K562 (cell line): Measurements from ENCODE around the gene SCUBE1. TPM values are rescaled to one million over a fixed set of nuclear protein-coding genes. Genes with fewer than 3 reads are reported as not detected.

Source experiments
- ATAC-seq: fragments of 200-7000 bp; cut with Tn5 transposase; 3 replicates; pipeline ENCODE4 v1.9.1; 2020; ENCODE audit warnings: moderate library complexity
- BruUV-seq: library from RNA; stranded (reverse); fragments of 400-500 nt; replicated peaks from 2 replicates; lab custom pipeline; 2021; lab: Mats Ljungman, UMichigan
- CTCF ChIA-PET: fragments of 300-600 bp; formaldehyde crosslinking; extraction: SDS; loops from one replicate; lab custom pipeline; 2021; ENCODE audit warnings: low intra/inter-chr PET ratio; lab: Yijun Ruan, JAX
- POLR2A ChIA-PET: fragments of 300-600, 350-650 bp; sonication (Branson Sonifier 250); formaldehyde crosslinking; extraction: SDS; loops from one replicate; lab custom pipeline; 2021; ENCODE audit warnings: antibody characterized with exemption, inconsistent platforms; lab: Yijun Ruan, JAX
- DNase-seq, 4 experiments: peaks; one replicate each; pipeline versions ENCODE4 v3.0.0 to v3.0.0-alpha.2; 2011 to 2018; ENCODE audit warnings: low spot score in 3 of 4, mixed read lengths in 3 of 4; ENCODE audit errors: extremely low read depth in 1 of 4
- FAIRE-seq: peaks from 2 replicates; lab custom pipeline; 2011; peaks lifted over from hg19 to GRCh38; lab: Jason Lieb, UNC
- H2AFZ ChIP-seq: 2 replicates; pipeline ENCODE4 v1.6.0; 2011; ENCODE audit warnings: low read depth, low read length, control low read depth, inconsistent platforms
- H3K27ac ChIP-seq: fragments of 200-600 bp; 3 replicates; pipeline ENCODE4 v1.8.0; 2011; ENCODE audit warnings: low read depth, mild to moderate bottlenecking, control low read depth, inconsistent platforms, low read length, moderate library complexity, mixed read lengths; ENCODE audit errors: extremely low read depth
- H3K27me3 ChIP-seq, 2 experiments: fragments of 300-600 bp in 1 of 2; 2 replicates in 1 of 2; 3 replicates in 1 of 2; pipeline versions ENCODE4 v1.6.0 to v1.8.0; 2011; ENCODE audit warnings: inconsistent platforms in 2 of 2, low read length in 2 of 2, mild to moderate bottlenecking in 1 of 2, mixed read lengths in 1 of 2, moderate library complexity in 1 of 2; ENCODE audit not compliant: control insufficient read depth in 2 of 2, insufficient read depth in 2 of 2
- H3K36me3 ChIP-seq: fragments of 300-600 bp; 3 replicates; pipeline ENCODE4 v1.8.0; 2011; ENCODE audit warnings: mild to moderate bottlenecking, low read length, inconsistent platforms; ENCODE audit not compliant: control insufficient read depth, insufficient read depth
- H3K4me1 ChIP-seq, 2 experiments: fragments of 200-600 bp in 1 of 2; replicated peaks in 1 of 2; 2 replicates in 1 of 2; 3 replicates in 1 of 2; pipeline versions ENCODE4 v1.5.1 to v1.8.0; 2011; ENCODE audit warnings: inconsistent platforms in 2 of 2, low read length in 2 of 2, mild to moderate bottlenecking in 1 of 2, mixed read lengths in 1 of 2, moderate library complexity in 1 of 2; ENCODE audit not compliant: control insufficient read depth in 2 of 2, insufficient read depth in 2 of 2
- H3K4me2 ChIP-seq: 2 replicates; pipeline ENCODE4 v1.6.1; 2011; ENCODE audit warnings: low read length, control low read depth, inconsistent platforms, mixed read lengths; ENCODE audit not compliant: insufficient read depth
- H3K4me3 ChIP-seq: fragments of 200-600 bp; sonication (generic), shearing (Covaris generic); 2 replicates; pipeline ENCODE4 v1.5.1; 2016; ENCODE audit warnings: control low read depth, inconsistent platforms
- H3K79me2 ChIP-seq: fragments of 200-600 bp; 3 replicates; pipeline ENCODE4 v1.8.0; 2011; ENCODE audit warnings: low read length, inconsistent platforms; ENCODE audit not compliant: control insufficient read depth, insufficient read depth
- H3K9ac ChIP-seq, 2 experiments: 2 replicates each; pipeline versions ENCODE4 v1.6.0 to v1.6.1; 2011; ENCODE audit warnings: low read depth in 2 of 2, low read length in 2 of 2, control low read depth in 1 of 2, inconsistent platforms in 1 of 2, mild to moderate bottlenecking in 1 of 2, mixed read lengths in 1 of 2; ENCODE audit not compliant: insufficient read depth in 1 of 2
- H3K9me1 ChIP-seq: one replicate; pipeline ENCODE4 v1.6.0; 2011; ENCODE audit warnings: inconsistent platforms, mild to moderate bottlenecking, low read length, moderate library complexity; ENCODE audit not compliant: control insufficient read depth, insufficient read depth
- H3K9me3 ChIP-seq: replicated peaks from 2 replicates; pipeline ENCODE4 v1.5.1; 2011; ENCODE audit warnings: low read depth, low read length, inconsistent platforms; ENCODE audit not compliant: control insufficient read depth, insufficient read depth
- H4K20me1 ChIP-seq: replicated peaks from 2 replicates; pipeline ENCODE4 v1.6.1; 2011; ENCODE audit warnings: low read length, inconsistent platforms, mixed read lengths; ENCODE audit not compliant: control insufficient read depth, insufficient read depth
- CSDE1 ChIP-seq, 2 experiments: fragments of 450-650 bp; IDR thresholded peaks; 2 replicates each; pipeline ENCODE4 v1.6.1; 2016; ENCODE audit warnings: mild to moderate bottlenecking in 1 of 2
- FOS ChIP-seq: IDR thresholded peaks from 3 replicates; pipeline ENCODE4 v1.6.1; 2011; ENCODE audit not compliant: insufficient read length; ENCODE audit errors: extremely low read depth
- HCFC1 ChIP-seq: IDR thresholded peaks from 2 replicates; pipeline ENCODE4 v1.6.1; 2012; ENCODE audit warnings: low read depth, low read length, improper control_type of control experiment
- HNRNPUL1 ChIP-seq: fragments of 200-400 bp; formaldehyde crosslinking; IDR thresholded peaks from 2 replicates; pipeline ENCODE4 v1.6.1; 2017; ENCODE audit warnings: low read length
- KDM2B ChIP-seq: fragments of 250-450 bp; sonication (Bioruptor Pico); IDR thresholded peaks from 2 replicates; pipeline ENCODE4 v1.8.0; 2021; ENCODE audit warnings: mild to moderate bottlenecking, moderate library complexity
- MAFF ChIP-seq: IDR thresholded peaks from 2 replicates; pipeline ENCODE4 v1.6.1; 2012; ENCODE audit warnings: low read length, improper control_type of control experiment
- MECOM ChIP-seq: fragments of 250-450 bp; sonication (Bioruptor Pico); IDR thresholded peaks from 2 replicates; pipeline ENCODE4 v1.8.0; 2022; ENCODE audit warnings: inconsistent platforms
- MTA2 ChIP-seq: fragments of 450-650 bp; IDR thresholded peaks from 2 replicates; pipeline ENCODE4 v1.6.1; 2016; ENCODE audit warnings: low read depth
- NR2C2 ChIP-seq, 2 experiments: fragments of 200-800 bp in 1 of 2; sonication (Bioruptor generic) in 1 of 2; sonication (generic) in 1 of 2; formaldehyde crosslinking in 1 of 2; IDR thresholded peaks; 2 replicates each; pipeline versions ENCODE4 v1.6.1 to v1.8.0; 2016 to 2022; ENCODE audit warnings: mild to moderate bottlenecking in 1 of 2, missing compliant biosample characterization in 1 of 2, missing genetic modification characterization in 1 of 2, missing genetic modification reagents in 1 of 2
- SAP30 ChIP-seq: fragments of 200-600 bp; sonication (generic); IDR thresholded peaks from 2 replicates; pipeline ENCODE4 v1.6.1; 2012; ENCODE audit warnings: borderline replicate concordance, low read depth, mild to moderate bottlenecking, moderate library complexity, low read length, control low read depth, inconsistent platforms; ENCODE audit not compliant: insufficient read depth, poor library complexity, severe bottlenecking
- TAF1 ChIP-seq: IDR thresholded peaks from 2 replicates; pipeline ENCODE4 v1.6.1; 2011; ENCODE audit warnings: mild to moderate bottlenecking, low read length, moderate library complexity; ENCODE audit not compliant: insufficient read depth, control insufficient read depth, severe bottlenecking; ENCODE audit errors: extremely low read depth
- ZNF134 ChIP-seq: fragments of 250-450 bp; sonication (Bioruptor Pico); conservative IDR thresholded peaks from 2 replicates; pipeline ENCODE4 v1.4.0; 2020
- WGBS: fragments of 100-300 bp; shearing (Covaris generic); methylation state at CpG from one replicate; pipeline ENCODE4 v1.1.6; 2016; ENCODE audit warnings: low coverage, mixed read lengths; ENCODE audit not compliant: insufficient coverage; ENCODE audit errors: missing lambda C conversion rate; 5-methylcytosine and 5-hydroxymethylcytosine counted together
- in situ Hi-C: fragments of 300-500 bp; cut with MboI; formaldehyde crosslinking; loops from 4 replicates; pipeline ENCODE4 v1.15.0; 2018; ENCODE audit warnings: inconsistent platforms, mixed read lengths
- intact Hi-C: fragments of 100-400 bp; cut with micrococcal nuclease; formaldehyde crosslinking; loops from 2 replicates; pipeline ENCODE4 v1.14.2; 2022
- polyA plus RNA-seq, 8 experiments: library from polyadenylated mRNA; depleted of rRNA in 4 of 8; stranded (reverse) in 5 of 8; unstranded in 3 of 8; fragments of >200 nt; fragmentation: Nextera tagmentation in 2 of 8; fragmentation: Illumina TruSeq in 1 of 8; extraction: Ambion mirVana in 2 of 8; extraction: Trizol in 1 of 8; gene quantifications; 2 replicates each; pipeline versions ENCODE4 v1.2.1 to v1.2.3, GENCODE V29; 2011 to 2014; ENCODE audit warnings: inconsistent platforms in 1 of 8, missing spikeins in 1 of 8
- total RNA-seq, 7 experiments: library from RNA; depleted of rRNA in 6 of 7; stranded (reverse); fragments of >200 nt in 6 of 7; fragmentation: Illumina TruSeq in 2 of 7; extraction: Trizol in 2 of 7; gene quantifications; 2 replicates each; pipeline versions ENCODE4 v1.2.1 to v1.2.3, GENCODE V29; 2011 to 2021; ENCODE audit warnings: low replicate concordance in 1 of 7
- TF ChIP-seq, protein P1 (sequence below): sonication (generic); formaldehyde crosslinking; IDR thresholded peaks from 2 replicates; pipeline ENCODE4 v1.9.0; 2022; ENCODE audit warnings: mild to moderate bottlenecking, missing genetic modification reagents
- TF ChIP-seq, protein P2 (sequence below): fragments of 150-350 bp; IDR thresholded peaks from 2 replicates; pipeline ENCODE4 v1.6.1; 2014; ENCODE audit warnings: low read depth, mild to moderate bottlenecking, low read length, borderline replicate concordance
- TF ChIP-seq, protein P3 (sequence below): fragments of 250-450 bp; sonication (Bioruptor Pico); IDR thresholded peaks from 2 replicates; pipeline ENCODE4 v1.9.0; 2021; ENCODE audit warnings: mild to moderate bottlenecking, inconsistent platforms

Gene SCUBE1
- total and polyA plus RNA-seq, 9 of the 15 experiments (the other 6 are each of a cell fraction or from before 2014, with no cell fraction given) = 0.03 to 0.47 (median 0.29) TPM; not detected in 6

DNA sequence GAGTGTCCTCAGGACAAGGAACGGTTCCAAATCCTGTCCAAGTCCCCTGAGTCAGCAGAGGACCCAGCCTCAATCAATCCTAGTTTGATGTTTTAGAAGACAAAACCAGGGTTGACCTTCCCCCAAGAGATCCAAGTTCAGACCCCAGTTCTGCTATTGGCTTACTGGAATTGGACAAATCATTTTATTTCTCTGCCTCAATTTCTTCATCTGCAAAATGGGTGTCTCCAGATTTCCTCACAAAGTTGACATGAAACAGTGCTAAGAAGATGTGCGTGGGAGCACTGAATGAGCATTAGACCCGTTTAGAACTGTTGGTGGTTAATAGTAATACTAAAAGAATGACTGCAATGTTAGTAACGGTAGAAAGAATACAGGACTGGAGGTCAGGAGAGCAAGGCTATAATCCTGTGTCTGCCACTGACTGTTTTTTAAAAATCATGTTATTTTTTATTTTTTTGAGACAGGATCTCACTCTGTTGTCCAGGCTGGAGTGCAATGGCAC lies 32.8 kb upstream of the SCUBE1 start:
- no peak overlapping the region for H3K4me3 ChIP-seq
- no peak overlapping the region for H3K4me2 ChIP-seq
- H3K27ac ChIP-seq = no peak overlapping the region
- ATAC-seq = no peak
- H3K9me3 ChIP-seq = no peaks in the 10 kb centered on the region
- H2AFZ ChIP-seq = no peak overlapping the region
- no peaks in the 10 kb centered on the region for H3K79me2 ChIP-seq
- H3K27me3 ChIP-seq = peaks cover 5% of the 10 kb centered on the region in 2 experiments; a peak in 2 of 5 replicates
- 2% methylated on average over 4 of the region's 4 CpGs for WGBS
- no peak overlapping the region for H3K9ac ChIP-seq
- POLR2A ChIA-PET = no interaction called here
- H3K4me1 ChIP-seq = no peaks in the 10 kb centered on the region
- CTCF ChIA-PET = no interaction called here
- DNase-seq = no peak
- no TSS peak for BruUV-seq
- intact Hi-C loops = no loop called here
- H4K20me1 ChIP-seq = no peaks in the 10 kb centered on the region
- H3K9me1 ChIP-seq = no peaks in the 10 kb centered on the region
- TF ChIP-seq NR2C2 (CRISPR knock-in tag; IDR thresholded peaks at IDR 0.05) (no peak), NR2C2 (tag; IDR thresholded peaks at IDR 0.05) (no peak), CSDE1 (IDR thresholded peaks at IDR 0.05) (no peak), SAP30 (no peak), KDM2B (no peak), TAF1 (no peak), ZNF134 (no peak), FOS (no peak), HCFC1 (no peak), MTA2 (no peak), HNRNPUL1 (no peak), MECOM (CRISPR knock-in tag) (no peak), MAFF (no peak)
- TF ChIP-seq, protein P1, sequence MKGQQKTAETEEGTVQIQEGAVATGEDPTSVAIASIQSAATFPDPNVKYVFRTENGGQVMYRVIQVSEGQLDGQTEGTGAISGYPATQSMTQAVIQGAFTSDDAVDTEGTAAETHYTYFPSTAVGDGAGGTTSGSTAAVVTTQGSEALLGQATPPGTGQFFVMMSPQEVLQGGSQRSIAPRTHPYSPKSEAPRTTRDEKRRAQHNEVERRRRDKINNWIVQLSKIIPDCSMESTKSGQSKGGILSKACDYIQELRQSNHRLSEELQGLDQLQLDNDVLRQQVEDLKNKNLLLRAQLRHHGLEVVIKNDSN (CRISPR knock-in tag) = no peak
- TF ChIP-seq, protein P2, sequence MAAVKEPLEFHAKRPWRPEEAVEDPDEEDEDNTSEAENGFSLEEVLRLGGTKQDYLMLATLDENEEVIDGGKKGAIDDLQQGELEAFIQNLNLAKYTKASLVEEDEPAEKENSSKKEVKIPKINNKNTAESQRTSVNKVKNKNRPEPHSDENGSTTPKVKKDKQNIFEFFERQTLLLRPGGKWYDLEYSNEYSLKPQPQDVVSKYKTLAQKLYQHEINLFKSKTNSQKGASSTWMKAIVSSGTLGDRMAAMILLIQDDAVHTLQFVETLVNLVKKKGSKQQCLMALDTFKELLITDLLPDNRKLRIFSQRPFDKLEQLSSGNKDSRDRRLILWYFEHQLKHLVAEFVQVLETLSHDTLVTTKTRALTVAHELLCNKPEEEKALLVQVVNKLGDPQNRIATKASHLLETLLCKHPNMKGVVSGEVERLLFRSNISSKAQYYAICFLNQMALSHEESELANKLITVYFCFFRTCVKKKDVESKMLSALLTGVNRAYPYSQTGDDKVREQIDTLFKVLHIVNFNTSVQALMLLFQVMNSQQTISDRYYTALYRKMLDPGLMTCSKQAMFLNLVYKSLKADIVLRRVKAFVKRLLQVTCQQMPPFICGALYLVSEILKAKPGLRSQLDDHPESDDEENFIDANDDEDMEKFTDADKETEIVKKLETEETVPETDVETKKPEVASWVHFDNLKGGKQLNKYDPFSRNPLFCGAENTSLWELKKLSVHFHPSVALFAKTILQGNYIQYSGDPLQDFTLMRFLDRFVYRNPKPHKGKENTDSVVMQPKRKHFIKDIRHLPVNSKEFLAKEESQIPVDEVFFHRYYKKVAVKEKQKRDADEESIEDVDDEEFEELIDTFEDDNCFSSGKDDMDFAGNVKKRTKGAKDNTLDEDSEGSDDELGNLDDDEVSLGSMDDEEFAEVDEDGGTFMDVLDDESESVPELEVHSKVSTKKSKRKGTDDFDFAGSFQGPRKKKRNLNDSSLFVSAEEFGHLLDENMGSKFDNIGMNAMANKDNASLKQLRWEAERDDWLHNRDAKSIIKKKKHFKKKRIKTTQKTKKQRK = no peak
- TF ChIP-seq, protein P3, sequence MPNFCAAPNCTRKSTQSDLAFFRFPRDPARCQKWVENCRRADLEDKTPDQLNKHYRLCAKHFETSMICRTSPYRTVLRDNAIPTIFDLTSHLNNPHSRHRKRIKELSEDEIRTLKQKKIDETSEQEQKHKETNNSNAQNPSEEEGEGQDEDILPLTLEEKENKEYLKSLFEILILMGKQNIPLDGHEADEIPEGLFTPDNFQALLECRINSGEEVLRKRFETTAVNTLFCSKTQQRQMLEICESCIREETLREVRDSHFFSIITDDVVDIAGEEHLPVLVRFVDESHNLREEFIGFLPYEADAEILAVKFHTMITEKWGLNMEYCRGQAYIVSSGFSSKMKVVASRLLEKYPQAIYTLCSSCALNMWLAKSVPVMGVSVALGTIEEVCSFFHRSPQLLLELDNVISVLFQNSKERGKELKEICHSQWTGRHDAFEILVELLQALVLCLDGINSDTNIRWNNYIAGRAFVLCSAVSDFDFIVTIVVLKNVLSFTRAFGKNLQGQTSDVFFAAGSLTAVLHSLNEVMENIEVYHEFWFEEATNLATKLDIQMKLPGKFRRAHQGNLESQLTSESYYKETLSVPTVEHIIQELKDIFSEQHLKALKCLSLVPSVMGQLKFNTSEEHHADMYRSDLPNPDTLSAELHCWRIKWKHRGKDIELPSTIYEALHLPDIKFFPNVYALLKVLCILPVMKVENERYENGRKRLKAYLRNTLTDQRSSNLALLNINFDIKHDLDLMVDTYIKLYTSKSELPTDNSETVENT (CRISPR knock-in tag) = no peak
- in situ Hi-C loops = loop anchor here (10.0 kb wide), 1 partner anchor 101 kb away; no protein-coding TSS in a partner anchor
- H3K36me3 ChIP-seq = no peaks in the 10 kb centered on the region
- FAIRE-seq = no peak
